GM13976 (cell line): ENCODE measurements around the gene RAD23B.

ENCODE experiments used
- DNase-seq: peaks from one replicate; pipeline ENCODE4 v3.0.0; 2012; ENCODE audit warnings: low spot score
- in situ Hi-C: fragments of 300-500 bp; cut with MboI; formaldehyde crosslinking; loops from one replicate; pipeline ENCODE4 v1.12.0; 2022; ENCODE audit warnings: low sequenced_read_pairs, mixed read lengths, inconsistent platforms; ENCODE audit not compliant: unreplicated experiment
- TF ChIP-seq, protein P1 (sequence below): IDR thresholded peaks from 2 replicates; pipeline ENCODE4 v1.5.1; 2012; ENCODE audit warnings: borderline replicate concordance, mild to moderate bottlenecking; ENCODE audit not compliant: insufficient read depth; ENCODE audit errors: extremely low read depth, missing control alignments, control extremely low read depth

The RAD23B gene

DNA sequence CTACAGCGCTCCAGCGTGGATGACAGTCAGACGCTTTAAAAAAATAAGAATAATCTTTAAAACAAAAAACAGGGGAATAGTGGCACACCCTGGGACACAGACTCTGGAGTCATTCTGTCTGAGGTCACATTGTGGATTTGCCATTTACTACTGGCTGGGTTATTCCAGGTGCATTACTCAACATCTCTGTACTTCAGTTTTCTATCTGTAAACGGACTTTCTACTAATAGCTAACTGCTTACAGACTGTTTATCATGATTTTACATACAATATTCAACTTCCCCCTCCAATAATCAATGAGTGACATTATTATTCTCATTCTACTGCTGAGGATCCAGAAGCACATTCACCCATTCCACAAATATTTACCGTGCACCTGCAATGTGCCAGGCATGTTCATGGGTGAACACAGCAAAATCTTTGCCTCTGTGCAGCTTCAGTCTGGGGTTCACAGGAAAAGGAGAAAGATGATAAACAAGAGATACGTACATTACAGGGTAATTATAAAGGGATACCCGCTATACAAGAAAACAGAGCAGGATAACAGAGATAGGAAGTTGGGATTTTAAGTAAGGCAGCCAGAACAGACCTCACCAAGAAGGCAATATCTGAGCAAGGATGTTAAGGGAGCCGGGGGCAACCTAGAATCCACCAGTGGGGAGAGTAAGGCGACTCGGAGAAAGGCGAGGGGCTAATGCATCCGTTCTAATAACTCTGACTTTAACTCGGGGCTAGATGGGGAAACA is 984 bp upstream of the RAD23B start:
- in situ Hi-C loops, result no loop called here
- TF ChIP-seq, protein P1, sequence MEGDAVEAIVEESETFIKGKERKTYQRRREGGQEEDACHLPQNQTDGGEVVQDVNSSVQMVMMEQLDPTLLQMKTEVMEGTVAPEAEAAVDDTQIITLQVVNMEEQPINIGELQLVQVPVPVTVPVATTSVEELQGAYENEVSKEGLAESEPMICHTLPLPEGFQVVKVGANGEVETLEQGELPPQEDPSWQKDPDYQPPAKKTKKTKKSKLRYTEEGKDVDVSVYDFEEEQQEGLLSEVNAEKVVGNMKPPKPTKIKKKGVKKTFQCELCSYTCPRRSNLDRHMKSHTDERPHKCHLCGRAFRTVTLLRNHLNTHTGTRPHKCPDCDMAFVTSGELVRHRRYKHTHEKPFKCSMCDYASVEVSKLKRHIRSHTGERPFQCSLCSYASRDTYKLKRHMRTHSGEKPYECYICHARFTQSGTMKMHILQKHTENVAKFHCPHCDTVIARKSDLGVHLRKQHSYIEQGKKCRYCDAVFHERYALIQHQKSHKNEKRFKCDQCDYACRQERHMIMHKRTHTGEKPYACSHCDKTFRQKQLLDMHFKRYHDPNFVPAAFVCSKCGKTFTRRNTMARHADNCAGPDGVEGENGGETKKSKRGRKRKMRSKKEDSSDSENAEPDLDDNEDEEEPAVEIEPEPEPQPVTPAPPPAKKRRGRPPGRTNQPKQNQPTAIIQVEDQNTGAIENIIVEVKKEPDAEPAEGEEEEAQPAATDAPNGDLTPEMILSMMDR, result no peak
- DNase-seq, result no peak

- DNase-seq, result peak; percentile 52
- in situ Hi-C loops, result no loop called here
- TF ChIP-seq, protein P1, result no peak
These were observed 841 bp downstream of the RAD23B start for GRCh38 chr9:107283623-107284616.

GRCh38 chr9:107284636-107285035 is 1.6 kb downstream of the RAD23B start:
- DNase-seq, result no peak
- TF ChIP-seq, protein P1, result no peak
- in situ Hi-C loops, result no loop called here

DNA sequence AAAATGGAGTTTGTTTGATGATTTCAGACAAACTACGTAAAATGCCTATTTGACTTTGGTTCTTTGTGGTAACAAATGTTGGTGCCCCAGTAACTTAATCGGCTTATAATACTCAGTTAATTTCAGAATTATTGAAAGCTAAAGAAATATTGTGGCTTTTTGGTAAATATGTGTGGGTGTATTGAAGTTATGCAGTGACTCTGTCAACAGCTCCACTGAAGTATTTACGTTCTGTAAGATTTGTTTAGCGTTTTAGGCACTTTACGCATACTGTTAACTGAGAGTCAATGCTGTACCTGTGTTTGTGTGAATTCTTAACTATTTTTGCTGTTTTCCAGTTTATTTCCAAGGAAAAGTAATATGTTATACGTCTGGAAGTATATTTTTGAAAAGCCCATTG is 2.2 kb downstream of the RAD23B start:
- DNase-seq, result no peak
- in situ Hi-C loops, result no loop called here
- TF ChIP-seq, protein P1, result no peak

- in situ Hi-C loops, result no loop called here
- TF ChIP-seq, protein P1, result no peak
These were observed 3.0 kb downstream of the RAD23B start for GRCh38 chr9:107286057-107286456.

GRCh38 chr9:107288701-107289100 is 5.6 kb downstream of the RAD23B start:
- DNase-seq, result no peak
- in situ Hi-C loops, result no loop called here
- TF ChIP-seq, protein P1, result no peak

More at GRCh38 chr9:107286057-107286456, 3.0 kb downstream of the RAD23B start:
- no peak for DNase-seq
